ENCODE results near the gene SUPT3H. TPM values are rescaled to one million over a fixed set of nuclear protein-coding genes. Genes with fewer than 3 reads are reported as not detected.
"Not testable (repeated sequence)": the region's sequence is repeated elsewhere in the genome, so short reads cannot be mapped to it uniquely, and the experiment has no call there.

Gene SUPT3H
- total RNA-seq, 1 donor from 2014 or later = 13.3 TPM

DNA sequence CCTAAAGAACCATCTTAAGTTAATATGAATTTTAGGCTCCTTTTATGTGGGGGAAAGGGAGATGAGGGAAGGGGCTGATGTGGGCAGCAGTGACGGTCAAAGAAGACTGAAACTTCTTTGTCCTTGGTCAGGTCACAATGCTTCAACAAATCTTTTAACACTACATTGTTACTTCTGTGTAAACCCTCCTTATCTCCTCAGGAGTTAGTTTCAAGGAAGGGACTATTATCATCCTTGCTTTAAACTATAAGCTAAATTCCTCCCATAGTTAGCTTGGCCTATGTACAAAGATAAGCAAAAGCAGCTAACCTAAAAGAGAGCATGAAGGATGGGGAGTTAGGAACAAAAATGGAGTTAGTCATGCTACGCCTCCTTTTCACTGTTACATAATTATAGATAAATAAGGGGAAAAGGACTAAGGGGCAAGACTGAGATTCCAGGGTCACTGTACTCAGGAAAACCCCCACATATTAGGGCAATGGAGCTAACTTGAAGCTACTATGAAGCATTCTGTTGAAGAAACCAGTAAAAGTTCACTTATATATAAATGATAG is 222.3 kb downstream of the SUPT3H start:
- no peak overlapping the region for H3K27ac Mint-ChIP-seq (ENCODE audit: unreplicated experiment)

DNA sequence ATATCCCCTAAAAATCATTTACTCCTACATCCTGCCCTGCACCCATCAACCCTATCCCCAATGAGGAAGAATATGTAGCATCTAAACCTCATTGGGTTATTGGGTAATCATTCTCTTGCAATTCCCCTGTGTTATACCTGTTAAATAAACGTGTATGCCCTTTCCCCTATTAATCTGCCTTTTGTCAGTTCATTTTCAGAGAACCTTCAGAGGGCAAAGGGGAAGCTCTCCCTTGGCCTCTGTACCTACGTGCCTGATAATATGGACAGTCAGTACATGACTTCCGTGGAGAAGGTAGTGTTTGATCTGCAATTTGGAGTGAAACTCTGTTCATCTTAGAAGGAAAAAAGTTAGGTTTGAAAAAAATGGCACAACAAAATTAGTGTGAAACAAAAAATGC is 223.1 kb downstream of the SUPT3H start:
- no peaks in the 10 kb centered on the region for H3K4me1 Mint-ChIP-seq (ENCODE audit: low read depth)
- TF ChIP-seq, protein P1, sequence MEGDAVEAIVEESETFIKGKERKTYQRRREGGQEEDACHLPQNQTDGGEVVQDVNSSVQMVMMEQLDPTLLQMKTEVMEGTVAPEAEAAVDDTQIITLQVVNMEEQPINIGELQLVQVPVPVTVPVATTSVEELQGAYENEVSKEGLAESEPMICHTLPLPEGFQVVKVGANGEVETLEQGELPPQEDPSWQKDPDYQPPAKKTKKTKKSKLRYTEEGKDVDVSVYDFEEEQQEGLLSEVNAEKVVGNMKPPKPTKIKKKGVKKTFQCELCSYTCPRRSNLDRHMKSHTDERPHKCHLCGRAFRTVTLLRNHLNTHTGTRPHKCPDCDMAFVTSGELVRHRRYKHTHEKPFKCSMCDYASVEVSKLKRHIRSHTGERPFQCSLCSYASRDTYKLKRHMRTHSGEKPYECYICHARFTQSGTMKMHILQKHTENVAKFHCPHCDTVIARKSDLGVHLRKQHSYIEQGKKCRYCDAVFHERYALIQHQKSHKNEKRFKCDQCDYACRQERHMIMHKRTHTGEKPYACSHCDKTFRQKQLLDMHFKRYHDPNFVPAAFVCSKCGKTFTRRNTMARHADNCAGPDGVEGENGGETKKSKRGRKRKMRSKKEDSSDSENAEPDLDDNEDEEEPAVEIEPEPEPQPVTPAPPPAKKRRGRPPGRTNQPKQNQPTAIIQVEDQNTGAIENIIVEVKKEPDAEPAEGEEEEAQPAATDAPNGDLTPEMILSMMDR (IDR thresholded peaks at IDR 0.05) = no peak
- no peaks in the 10 kb centered on the region for H3K9me3 Mint-ChIP-seq (ENCODE audit: low read depth)
- H3K27ac Mint-ChIP-seq (ENCODE audit: unreplicated experiment) = no peak overlapping the region
- H3K36me3 Mint-ChIP-seq (ENCODE audit: low read depth) = no peaks in the 10 kb centered on the region
- H3K4me3 Mint-ChIP-seq (ENCODE audit: unreplicated experiment) = no peak overlapping the region
- no peak for DNase-seq (ENCODE audit: low spot score)
- H3K27me3 Mint-ChIP-seq (ENCODE audit: low read depth) = no peaks in the 10 kb centered on the region

More for the DNA sequence above, 222.3 kb downstream of the SUPT3H start:
- H3K4me1 Mint-ChIP-seq (ENCODE audit: low read depth) = no peaks in the 10 kb centered on the region
- H3K27me3 Mint-ChIP-seq (ENCODE audit: low read depth) = no peaks in the 10 kb centered on the region
- TF ChIP-seq, protein P1 (IDR thresholded peaks at IDR 0.05) = no peak
- no peak overlapping the region for H3K4me3 Mint-ChIP-seq (ENCODE audit: unreplicated experiment)
- no peak for DNase-seq (ENCODE audit: low spot score)
- no peaks in the 10 kb centered on the region for H3K36me3 Mint-ChIP-seq (ENCODE audit: low read depth)
- H3K9me3 Mint-ChIP-seq (ENCODE audit: low read depth) = no peaks in the 10 kb centered on the region

DNA sequence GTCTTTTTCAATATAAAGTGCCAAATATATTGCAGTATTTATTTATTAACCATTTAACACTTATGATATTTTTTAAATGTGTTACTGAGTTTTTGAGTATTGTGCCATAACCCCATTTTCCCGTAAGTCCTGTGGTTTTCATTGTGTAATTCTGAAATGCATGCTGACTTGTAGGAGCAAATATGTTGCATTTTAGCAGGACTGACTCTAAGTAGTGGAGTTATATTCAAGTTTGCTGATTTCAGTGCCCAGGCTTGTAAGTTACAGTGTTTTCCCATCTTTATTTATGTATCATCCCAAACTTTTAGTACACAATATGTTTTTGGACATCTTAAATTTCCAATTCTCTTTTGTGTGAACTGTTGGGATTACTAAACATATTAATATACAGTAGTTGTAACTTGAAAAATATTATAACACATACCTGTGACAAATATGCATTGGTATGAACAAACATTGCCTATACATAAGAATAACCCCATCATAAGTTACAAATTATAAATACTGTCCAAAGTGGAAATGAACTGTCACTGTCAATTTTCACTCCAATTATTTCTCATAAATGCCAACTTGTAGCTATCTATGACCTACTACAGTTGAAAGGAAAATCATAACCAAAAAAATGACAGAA is 228.9 kb downstream of the SUPT3H start:
- TF ChIP-seq, protein P1 (IDR thresholded peaks at IDR 0.05) = no peak
- peaks cover 6% of the 10 kb centered on the region for H3K36me3 Mint-ChIP-seq (ENCODE audit: low read depth)
- peaks cover 18% of the 10 kb centered on the region for H3K9me3 Mint-ChIP-seq (ENCODE audit: low read depth)
- H3K4me3 Mint-ChIP-seq (ENCODE audit: unreplicated experiment) = no peak overlapping the region
- DNase-seq (ENCODE audit: low spot score) = no peak
- no peaks in the 10 kb centered on the region for H3K4me1 Mint-ChIP-seq (ENCODE audit: low read depth)
- H3K27me3 Mint-ChIP-seq (ENCODE audit: low read depth) = no peaks in the 10 kb centered on the region
- no peak overlapping the region for H3K27ac Mint-ChIP-seq (ENCODE audit: unreplicated experiment)

DNA sequence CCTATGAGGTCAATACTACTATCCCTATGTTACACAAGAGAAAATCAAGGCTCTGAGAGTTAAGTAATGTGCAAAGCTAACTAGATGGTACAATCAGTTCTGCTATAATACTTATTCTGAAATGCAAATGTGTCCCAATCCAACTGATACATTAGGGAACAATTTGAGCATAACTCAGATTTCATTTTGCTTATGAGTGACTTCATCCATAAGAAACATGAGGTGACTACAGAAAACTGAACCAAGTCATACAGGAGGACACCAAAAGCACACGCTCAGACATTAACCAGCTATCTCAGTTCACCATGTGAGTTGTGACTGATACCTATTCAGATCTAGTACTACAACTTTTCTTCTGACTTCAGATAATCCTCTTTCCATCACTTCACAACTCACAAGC is 229.5 kb downstream of the SUPT3H start:
- no peaks in the 10 kb centered on the region for H3K27me3 Mint-ChIP-seq (ENCODE audit: low read depth)
- peaks cover 6% of the 10 kb centered on the region for H3K36me3 Mint-ChIP-seq (ENCODE audit: low read depth)
- DNase-seq (ENCODE audit: low spot score) = no peak
- TF ChIP-seq, protein P1 (IDR thresholded peaks at IDR 0.05) = no peak
- no peak overlapping the region for H3K4me3 Mint-ChIP-seq (ENCODE audit: unreplicated experiment)
- peaks cover 23% of the 10 kb centered on the region for H3K9me3 Mint-ChIP-seq (ENCODE audit: low read depth)
- no peak overlapping the region for H3K27ac Mint-ChIP-seq (ENCODE audit: unreplicated experiment)
- no peaks in the 10 kb centered on the region for H3K4me1 Mint-ChIP-seq (ENCODE audit: low read depth)

DNA sequence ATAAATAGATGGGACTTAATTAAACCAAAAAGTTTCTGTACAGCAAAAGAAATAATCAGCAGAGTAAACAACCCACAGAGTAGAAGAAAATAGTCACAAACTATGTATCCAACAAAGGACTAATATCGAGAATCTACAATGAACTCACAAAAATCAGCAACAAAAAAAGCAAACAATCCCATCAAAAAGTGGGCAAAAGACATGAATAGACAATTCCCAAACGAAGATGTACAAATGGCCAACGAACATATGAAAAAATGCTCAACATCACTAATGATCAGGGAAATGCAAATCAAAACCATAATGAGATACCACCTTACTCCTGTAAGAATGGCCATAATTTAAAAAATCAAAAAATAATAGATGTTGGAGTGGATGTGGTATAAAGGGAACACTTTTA is 232.1 kb downstream of the SUPT3H start:
- not testable (repeated sequence) for H3K27me3 Mint-ChIP-seq (ENCODE audit: low read depth); H3K27ac Mint-ChIP-seq (ENCODE audit: unreplicated experiment); H3K4me1 Mint-ChIP-seq (ENCODE audit: low read depth); DNase-seq (ENCODE audit: low spot score); H3K4me3 Mint-ChIP-seq (ENCODE audit: unreplicated experiment)
- H3K9me3 Mint-ChIP-seq (ENCODE audit: low read depth) = peaks cover 32% of the 10 kb centered on the region
- peaks cover 13% of the 10 kb centered on the region for H3K36me3 Mint-ChIP-seq (ENCODE audit: low read depth)

DNA sequence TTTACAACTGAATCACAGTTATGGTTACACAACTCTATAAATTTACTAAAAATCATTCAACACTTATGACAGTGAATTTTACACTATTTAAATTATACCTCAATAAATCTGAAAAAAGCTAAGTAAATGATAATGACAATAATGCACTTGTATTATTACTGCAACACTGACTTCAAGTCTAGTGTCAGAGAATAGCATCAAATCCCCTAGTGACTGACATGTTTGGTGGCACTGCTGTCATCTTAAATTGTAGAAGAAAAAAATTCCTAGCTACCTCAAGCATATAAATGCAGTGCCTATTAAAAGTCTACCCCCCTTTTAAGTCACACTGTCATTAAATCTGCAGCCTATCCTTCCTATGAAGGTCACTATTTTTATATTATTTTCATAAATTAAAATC is 239.0 kb downstream of the SUPT3H start:
- Mint-ChIP-seq H3K36me3 (ENCODE audit: low read depth) (peaks cover 14% of the 10 kb centered on the region), H3K27me3 (ENCODE audit: low read depth) (no peaks in the 10 kb centered on the region), H3K9me3 (ENCODE audit: low read depth) (peaks cover 45% of the 10 kb centered on the region), H3K27ac (ENCODE audit: unreplicated experiment) (no peak overlapping the region), H3K4me3 (ENCODE audit: unreplicated experiment) (no peak overlapping the region), H3K4me1 (ENCODE audit: low read depth) (peaks cover 6% of the 10 kb centered on the region)
- no peak for DNase-seq (ENCODE audit: low spot score)
- TF ChIP-seq, protein P1 (IDR thresholded peaks at IDR 0.05) = no peak

Data from chondrocyte (in vitro differentiated cells).